Nephron progenitor cell (in vitro differentiated cells): Measurements from ENCODE around the gene DTNA.
A peak's percentile ranks its signal among the peaks of the same experiment; 100 is the strongest.

Experiments used
- DNase-seq: peaks from one replicate; pipeline ENCODE4 v3.0.0; 2021
- H3K27ac Mint-ChIP-seq: 2 replicates; pipeline ENCODE4 v1.8.0; 2021; ENCODE audit warnings: mild to moderate bottlenecking, moderate library complexity, mixed read lengths
- H3K27me3 Mint-ChIP-seq: 2 replicates; pipeline ENCODE4 v1.8.0; 2021; ENCODE audit warnings: mild to moderate bottlenecking, low read depth, mixed read lengths; ENCODE audit not compliant: poor library complexity
- H3K36me3 Mint-ChIP-seq: 2 replicates; pipeline ENCODE4 v1.8.0; 2021; ENCODE audit warnings: low read depth, mixed read lengths
- H3K4me1 Mint-ChIP-seq: 2 replicates; pipeline ENCODE4 v1.8.0; 2021; ENCODE audit warnings: mixed read lengths
- H3K4me3 Mint-ChIP-seq: 2 replicates; pipeline ENCODE4 v1.8.0; 2021; ENCODE audit warnings: mild to moderate bottlenecking, moderate library complexity, mixed read lengths
- H3K9me3 Mint-ChIP-seq: 2 replicates; pipeline ENCODE4 v1.8.0; 2021; ENCODE audit warnings: mild to moderate bottlenecking, moderate library complexity, mixed read lengths
- TF ChIP-seq, protein P1 (sequence below): fragments of 200-600 bp; sonication (generic); IDR thresholded peaks from 2 replicates; pipeline ENCODE4 v1.5.0; 2021; ENCODE audit warnings: antibody characterized with exemption

DTNA gene

DNA sequence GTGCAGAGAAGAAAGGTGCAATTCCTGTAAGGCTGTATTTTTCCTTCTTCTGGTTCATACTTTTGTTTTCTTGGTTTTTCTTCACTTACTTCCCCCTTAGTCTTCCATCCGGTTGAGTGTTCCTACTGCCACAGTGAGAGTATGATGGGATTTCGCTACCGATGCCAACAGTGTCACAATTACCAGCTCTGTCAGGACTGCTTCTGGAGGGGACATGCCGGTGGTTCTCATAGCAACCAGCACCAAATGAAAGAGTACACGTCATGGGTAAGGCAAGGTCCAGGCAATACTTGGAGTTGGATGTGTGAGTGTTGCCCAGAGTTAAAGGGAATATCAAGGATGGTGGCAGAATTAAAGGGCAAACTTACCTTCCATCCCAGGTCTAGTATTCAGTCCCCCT is 108.0 kb downstream of the DTNA start:
- H3K27me3 Mint-ChIP-seq = no peaks in the 10 kb centered on the region
- H3K9me3 Mint-ChIP-seq = no peaks in the 10 kb centered on the region
- peaks cover 37% of the 10 kb centered on the region for H3K4me1 Mint-ChIP-seq
- no peak overlapping the region for H3K27ac Mint-ChIP-seq
- H3K4me3 Mint-ChIP-seq = no peak overlapping the region
- H3K36me3 Mint-ChIP-seq = no peaks in the 10 kb centered on the region
- no peak for DNase-seq
- TF ChIP-seq, protein P1, sequence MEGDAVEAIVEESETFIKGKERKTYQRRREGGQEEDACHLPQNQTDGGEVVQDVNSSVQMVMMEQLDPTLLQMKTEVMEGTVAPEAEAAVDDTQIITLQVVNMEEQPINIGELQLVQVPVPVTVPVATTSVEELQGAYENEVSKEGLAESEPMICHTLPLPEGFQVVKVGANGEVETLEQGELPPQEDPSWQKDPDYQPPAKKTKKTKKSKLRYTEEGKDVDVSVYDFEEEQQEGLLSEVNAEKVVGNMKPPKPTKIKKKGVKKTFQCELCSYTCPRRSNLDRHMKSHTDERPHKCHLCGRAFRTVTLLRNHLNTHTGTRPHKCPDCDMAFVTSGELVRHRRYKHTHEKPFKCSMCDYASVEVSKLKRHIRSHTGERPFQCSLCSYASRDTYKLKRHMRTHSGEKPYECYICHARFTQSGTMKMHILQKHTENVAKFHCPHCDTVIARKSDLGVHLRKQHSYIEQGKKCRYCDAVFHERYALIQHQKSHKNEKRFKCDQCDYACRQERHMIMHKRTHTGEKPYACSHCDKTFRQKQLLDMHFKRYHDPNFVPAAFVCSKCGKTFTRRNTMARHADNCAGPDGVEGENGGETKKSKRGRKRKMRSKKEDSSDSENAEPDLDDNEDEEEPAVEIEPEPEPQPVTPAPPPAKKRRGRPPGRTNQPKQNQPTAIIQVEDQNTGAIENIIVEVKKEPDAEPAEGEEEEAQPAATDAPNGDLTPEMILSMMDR = no peak

DNA sequence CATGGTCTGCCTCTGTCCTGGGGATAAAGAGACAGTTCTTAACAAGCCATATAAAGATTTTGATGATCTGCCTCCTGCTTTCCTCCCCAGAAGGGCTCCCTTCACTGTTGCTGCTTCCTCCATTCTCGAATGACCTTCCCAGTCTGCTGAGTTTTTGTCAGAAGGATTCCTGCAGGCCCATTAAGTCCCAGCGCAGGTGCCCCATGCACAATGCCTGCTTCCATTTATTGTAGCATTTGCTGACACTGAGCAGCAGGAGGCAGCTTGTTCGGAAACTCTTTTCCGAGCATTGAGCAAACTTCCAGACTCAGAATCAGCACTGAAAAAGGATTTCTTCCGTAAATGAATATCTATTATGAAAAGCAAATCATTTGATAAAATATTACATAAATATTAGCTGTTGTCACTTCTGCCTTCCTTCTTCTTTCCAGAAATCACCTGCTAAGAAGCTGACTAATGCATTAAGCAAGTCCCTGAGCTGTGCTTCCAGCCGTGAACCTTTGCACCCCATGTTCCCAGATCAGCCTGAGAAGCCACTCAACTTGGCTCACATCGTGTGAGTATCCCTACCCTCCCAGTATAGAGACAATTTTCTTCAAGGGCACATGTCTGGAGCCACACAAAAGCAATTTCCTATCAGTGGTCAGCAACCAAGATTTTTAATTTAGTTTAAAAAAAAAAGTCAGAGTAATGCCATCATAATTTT is 110.4 kb downstream of the DTNA start:
- Mint-ChIP-seq H3K27me3 (peaks cover 1% of the 10 kb centered on the region), H3K27ac (no peak overlapping the region), H3K4me1 (peaks cover 36% of the 10 kb centered on the region), H3K36me3 (no peaks in the 10 kb centered on the region), H3K9me3 (no peaks in the 10 kb centered on the region), H3K4me3 (no peak overlapping the region)
- TF ChIP-seq, protein P1 = no peak
- DNase-seq = no peak

DNA sequence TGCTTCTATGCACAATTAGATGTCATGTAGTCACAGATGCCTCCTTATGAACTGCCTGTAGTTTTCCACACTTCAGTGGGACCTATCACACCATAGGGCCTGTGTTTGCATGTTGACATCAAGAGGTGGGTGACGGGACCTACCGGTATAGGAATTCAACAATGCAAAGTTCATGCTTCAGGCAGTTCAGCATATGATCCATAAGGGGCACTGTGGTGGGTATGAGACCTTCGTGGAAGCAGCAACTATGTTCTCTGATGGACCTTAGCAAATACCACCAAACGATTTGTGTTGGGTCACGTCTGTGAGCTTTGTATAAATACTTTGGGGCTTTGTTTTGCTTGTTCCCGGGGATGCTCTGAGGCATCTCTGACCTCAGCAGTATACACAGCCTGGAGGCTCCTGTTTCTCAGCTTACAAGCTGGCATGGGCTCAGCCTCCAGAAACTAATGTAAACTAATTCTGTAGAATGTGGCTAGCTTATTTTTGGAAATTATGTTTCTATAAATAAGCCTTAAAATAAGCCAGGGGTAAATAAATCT is 111.6 kb downstream of the DTNA start:
- no peak for DNase-seq
- peaks cover 3% of the 10 kb centered on the region for H3K27me3 Mint-ChIP-seq
- TF ChIP-seq, protein P1 = no peak
- H3K36me3 Mint-ChIP-seq = no peaks in the 10 kb centered on the region
- H3K9me3 Mint-ChIP-seq = no peaks in the 10 kb centered on the region
- no peak overlapping the region for H3K4me3 Mint-ChIP-seq
- H3K4me1 Mint-ChIP-seq = peaks cover 31% of the 10 kb centered on the region
- peak overlapping the region; percentile 26 for H3K27ac Mint-ChIP-seq

- no peak for DNase-seq
- Mint-ChIP-seq H3K27me3 (peaks cover 3% of the 10 kb centered on the region), H3K9me3 (no peaks in the 10 kb centered on the region), H3K4me1 (peaks cover 6% of the 10 kb centered on the region), H3K36me3 (no peaks in the 10 kb centered on the region), H3K27ac (no peak overlapping the region), H3K4me3 (no peak overlapping the region)
- TF ChIP-seq, protein P1 = no peak
Observed at GRCh38 chr18:34828093-34828492, 118.0 kb downstream of the DTNA start.

DNA sequence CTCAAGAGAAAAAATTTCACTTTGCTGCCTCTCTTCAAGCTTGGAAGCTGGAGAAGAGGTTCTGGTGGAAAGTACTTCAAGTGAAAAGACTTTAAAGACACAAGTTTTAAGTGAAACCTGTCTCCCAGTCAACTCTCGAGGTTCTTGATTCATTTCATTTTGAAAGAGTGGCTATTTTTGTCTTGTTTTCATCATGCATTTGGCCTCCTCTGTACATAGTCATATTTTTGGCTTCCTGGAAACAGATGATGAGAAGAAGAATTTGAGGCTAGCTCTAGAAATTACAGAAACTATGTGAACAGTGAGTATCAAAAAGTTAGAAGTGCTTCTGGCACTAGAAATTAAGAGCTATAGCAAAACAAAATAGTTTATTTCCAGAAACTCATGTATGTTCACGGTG is 124.8 kb downstream of the DTNA start:
- no peak for DNase-seq
- Mint-ChIP-seq H3K4me3 (no peak overlapping the region), H3K36me3 (peaks cover 11% of the 10 kb centered on the region), H3K27ac (no peak overlapping the region), H3K9me3 (peaks cover 8% of the 10 kb centered on the region), H3K27me3 (no peaks in the 10 kb centered on the region), H3K4me1 (peaks cover 23% of the 10 kb centered on the region)
- TF ChIP-seq, protein P1 = no peak

GRCh38 chr18:34835466-34835865 is 125.4 kb downstream of the DTNA start:
- H3K4me3 Mint-ChIP-seq = no peak overlapping the region
- peaks cover 8% of the 10 kb centered on the region for H3K9me3 Mint-ChIP-seq
- TF ChIP-seq, protein P1 = no peak
- peaks cover 29% of the 10 kb centered on the region for H3K4me1 Mint-ChIP-seq
- no peaks in the 10 kb centered on the region for H3K27me3 Mint-ChIP-seq
- no peak overlapping the region for H3K27ac Mint-ChIP-seq
- DNase-seq = no peak
- H3K36me3 Mint-ChIP-seq = peaks cover 11% of the 10 kb centered on the region
